IPS DF 4.7 (cell line): ENCODE measurements around the gene NRG2.

Source experiments
- DNase-seq: peaks from one replicate; pipeline ENCODE4 v3.0.0-alpha.2; 2013; ENCODE audit warnings: low spot score; ENCODE audit errors: extremely low read depth

Gene NRG2

GRCh38 chr5:139839918-139840317 lies 203.2 kb downstream of the NRG2 start:
- no peak for DNase-seq

GRCh38 chr5:139839232-139839815 lies 203.8 kb downstream of the NRG2 start:
- DNase-seq, result no peak

- DNase-seq, result no peak
Measured at GRCh38 chr5:139838381-139839197, 204.5 kb downstream of the NRG2 start.

- DNase-seq, result no peak
Measured at GRCh38 chr5:139837711-139838380, 205.3 kb downstream of the NRG2 start.

- no peak for DNase-seq
Measured at GRCh38 chr5:139836469-139837208, 206.5 kb downstream of the NRG2 start.

GRCh38 chr5:139835656-139836055 lies 207.4 kb downstream of the NRG2 start:
- DNase-seq, result no peak

- DNase-seq, result no peak
Measured at GRCh38 chr5:139833525-139833924, 209.6 kb downstream of the NRG2 start.

- DNase-seq, result no peak
Measured at GRCh38 chr5:139831624-139832023, 211.5 kb downstream of the NRG2 start.

- DNase-seq, result no peak
Measured at GRCh38 chr5:139829471-139829870, 213.6 kb downstream of the NRG2 start.

- no peak for DNase-seq
Measured at GRCh38 chr5:139828207-139828895, 214.7 kb downstream of the NRG2 start.

- DNase-seq, result no peak
Measured at GRCh38 chr5:139825690-139826089, 217.4 kb downstream of the NRG2 start.

GRCh38 chr5:139823757-139824355 lies 219.2 kb downstream of the NRG2 start:
- no peak for DNase-seq

- DNase-seq, result no peak
Measured at GRCh38 chr5:139822553-139823425, 220.3 kb downstream of the NRG2 start.

GRCh38 chr5:139821806-139822552 lies 221.1 kb downstream of the NRG2 start:
- DNase-seq, result no peak

- no peak for DNase-seq
Measured at GRCh38 chr5:139820606-139821005, 222.5 kb downstream of the NRG2 start.

- DNase-seq, result no peak
Measured at GRCh38 chr5:139820130-139820529, 223.0 kb downstream of the NRG2 start.

GRCh38 chr5:139817970-139818369 lies 225.1 kb downstream of the NRG2 start:
- no peak for DNase-seq

- no peak for DNase-seq
Measured at GRCh38 chr5:139817362-139817761, 225.7 kb downstream of the NRG2 start.

- DNase-seq, result no peak
Measured at GRCh38 chr5:139816566-139816965, 226.5 kb downstream of the NRG2 start.
